NCI-H82 (cell line): ENCODE data around the gene FLYWCH2.

Experiments
- DNase-seq: peaks from one replicate; lab custom pipeline; 2025; lab: John Stamatoyannopoulos, UW

The FLYWCH2 gene

GRCh38 chr16:2881783-2882649, 999 bp upstream of the FLYWCH2 start:
- peak; percentile 53 for DNase-seq

- peak; percentile 46 for DNase-seq
Measured at GRCh38 chr16:2883458-2883908, 468 bp downstream of the FLYWCH2 start.

- no peak for DNase-seq
Measured at GRCh38 chr16:2884041-2884451, 1.0 kb downstream of the FLYWCH2 start.

- no peak for DNase-seq
Measured at GRCh38 chr16:2894231-2894630, 11.2 kb downstream of the FLYWCH2 start.

GRCh38 chr16:2895813-2896212, 12.8 kb downstream of the FLYWCH2 start:
- no peak for DNase-seq

GRCh38 chr16:2896480-2897010, 13.5 kb downstream of the FLYWCH2 start:
- no peak for DNase-seq

GRCh38 chr16:2897110-2897509, 14.1 kb downstream of the FLYWCH2 start:
- DNase-seq = peak; percentile 45

GRCh38 chr16:2898831-2899563, 16.0 kb downstream of the FLYWCH2 start:
- DNase-seq = no peak

- no peak for DNase-seq
Measured at GRCh38 chr16:2899564-2900072, 16.6 kb downstream of the FLYWCH2 start.

- DNase-seq = no peak
Measured at GRCh38 chr16:2900526-2901075, 17.6 kb downstream of the FLYWCH2 start.

GRCh38 chr16:2902337-2903130, 19.5 kb downstream of the FLYWCH2 start:
- no peak for DNase-seq

GRCh38 chr16:2904100-2904921, 21.3 kb downstream of the FLYWCH2 start:
- peak; percentile 87 for DNase-seq

- no peak for DNase-seq
Measured at GRCh38 chr16:2904922-2905240, 21.9 kb downstream of the FLYWCH2 start.

- DNase-seq = peak; percentile 100
Measured at GRCh38 chr16:2905241-2905987, 22.4 kb downstream of the FLYWCH2 start.

GRCh38 chr16:2905988-2906387, 23.0 kb downstream of the FLYWCH2 start:
- DNase-seq = no peak

GRCh38 chr16:2907084-2907753, 24.2 kb downstream of the FLYWCH2 start:
- peak; percentile 75 for DNase-seq

GRCh38 chr16:2910441-2910969, 27.5 kb downstream of the FLYWCH2 start:
- DNase-seq = no peak

GRCh38 chr16:2911638-2912329, 28.8 kb downstream of the FLYWCH2 start, which contains the start of gene FLYWCH1:
Gene FLYWCH1, plus strand, starts transcription at chr16:2911931. Its CDS starts 17,755 bp downstream, at chr16:2929686.
- DNase-seq = peak; percentile 99
